ENCODE results near the gene HNRNPUL1.

DNA sequence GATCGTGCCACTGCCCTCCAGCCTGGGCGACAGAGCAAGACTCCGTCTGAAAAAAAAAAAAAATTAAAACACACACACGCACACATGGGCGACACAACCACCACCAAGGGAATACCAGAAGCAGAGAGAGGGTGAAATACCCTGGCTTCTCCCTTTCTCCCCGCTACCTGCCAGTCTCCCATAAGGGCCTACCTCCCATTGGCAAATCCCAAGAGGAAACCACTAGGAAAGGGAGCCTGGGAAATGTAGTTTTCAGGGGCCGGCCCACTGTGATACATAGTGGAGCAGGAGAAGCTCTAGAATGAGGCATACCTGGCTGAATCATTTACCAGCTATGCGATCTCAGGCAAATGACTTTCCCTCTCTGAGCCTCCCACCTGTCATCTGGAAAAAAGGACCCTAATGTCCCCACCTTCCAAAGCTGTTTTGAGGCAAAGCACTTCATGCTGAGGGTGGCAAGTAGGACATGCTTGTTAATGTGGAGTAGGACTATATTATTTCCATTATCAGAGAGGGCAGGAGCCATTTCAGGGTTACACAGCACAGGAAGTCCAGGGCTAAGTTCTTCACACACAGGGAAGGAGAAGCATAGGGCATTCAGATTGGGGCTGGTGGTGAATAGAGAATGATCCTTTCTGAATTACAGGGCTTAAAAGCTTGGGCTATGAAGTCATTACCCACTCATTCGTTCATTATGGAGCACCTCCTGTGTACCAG is 14.3 kb upstream of the HNRNPUL1 start:
- TF ChIP-seq POLR2A (IDR thresholded peaks at IDR 0.05; ENCODE audit: low read depth, low read length) (no peak), POLR2AphosphoS5 (IDR thresholded peaks at IDR 0.05; ENCODE audit: low read depth, low read length) (no peak), TAF1 (IDR thresholded peaks at IDR 0.05; ENCODE audit: low read depth, low read length) (no peak), PAX5 (IDR thresholded peaks at IDR 0.05; ENCODE audit: insufficient read depth, low read length, severe bottlenecking) (no peak), POU2F2 (IDR thresholded peaks at IDR 0.05; ENCODE audit: low read depth, low read length) (no peak), SPI1 (IDR thresholded peaks at IDR 0.05; ENCODE audit: low read depth, low read length) (no peak)

All from GM12891 (cell line).